K562 (cell line): ENCODE measurements around the gene TP53BP2. TPM values are rescaled to one million over a fixed set of nuclear protein-coding genes. Genes with fewer than 3 reads are reported as not detected.
A peak's percentile ranks its signal among the peaks of the same experiment; 100 is the strongest.

Source experiments
- BRCA1 ChIP-seq, 2 experiments: fragments of 450-650 bp in 1 of 2; sonication (generic) in 1 of 2; formaldehyde crosslinking in 1 of 2; IDR thresholded peaks; 2 replicates each; pipeline versions ENCODE4 v1.5.0 to v1.6.1; 2017 to 2020; ENCODE audit warnings: mild to moderate bottlenecking in 1 of 2, missing genetic modification reagents in 1 of 2
- CUX1 ChIP-seq: fragments of 200-800 bp; sonication (Bioruptor generic); IDR thresholded peaks from 2 replicates; pipeline ENCODE4 v1.6.1; 2016; ENCODE audit warnings: missing genetic modification characterization, missing compliant biosample characterization
- E2F5 ChIP-seq: sonication (generic); formaldehyde crosslinking; IDR thresholded peaks from 2 replicates; pipeline ENCODE4 v1.8.0; 2022; ENCODE audit warnings: mild to moderate bottlenecking, missing genetic modification reagents
- FOXA3 ChIP-seq, 2 experiments: fragments of 450-650 bp in 1 of 2; sonication (generic) in 1 of 2; formaldehyde crosslinking; IDR thresholded peaks in 1 of 2; conservative IDR thresholded peaks in 1 of 2; 2 replicates each; pipeline versions ENCODE4 v1.4.0 to v1.8.0; 2020 to 2022; ENCODE audit warnings: mild to moderate bottlenecking in 2 of 2, missing genetic modification reagents in 1 of 2
- HMBOX1 ChIP-seq: sonication (generic); IDR thresholded peaks from 2 replicates; pipeline ENCODE4 v1.6.1; 2016
- HNRNPK ChIP-seq: fragments of 200-400 bp; formaldehyde crosslinking; IDR thresholded peaks from one replicate; pipeline ENCODE4 v1.6.1; 2018; ENCODE audit warnings: mild to moderate bottlenecking, low read depth, low read length; ENCODE audit not compliant: poor library complexity, severe bottlenecking
- IRF1 ChIP-seq: sonication (generic); formaldehyde crosslinking; IDR thresholded peaks from 2 replicates; pipeline ENCODE4 v1.8.0; 2022; ENCODE audit warnings: missing genetic modification reagents, mild to moderate bottlenecking, borderline replicate concordance
- SMAD4 ChIP-seq: fragments of 250-450 bp; sonication (Bioruptor Pico); conservative IDR thresholded peaks from 2 replicates; pipeline ENCODE4 v1.8.0; 2021; ENCODE audit warnings: inconsistent platforms, mild to moderate bottlenecking, moderate library complexity
- SNRNP70 ChIP-seq: fragments of 200-400 bp; formaldehyde crosslinking; optimal IDR thresholded peaks from 2 replicates; pipeline ENCODE3; 2017; ENCODE audit warnings: low read depth, low read length
- TFAP4 ChIP-seq: sonication (generic); formaldehyde crosslinking; IDR thresholded peaks from 2 replicates; pipeline ENCODE4 v1.8.0; 2022; ENCODE audit warnings: missing genetic modification reagents, mild to moderate bottlenecking, moderate library complexity, borderline replicate concordance
- TSHZ1 ChIP-seq: fragments of 250-450 bp; sonication (Bioruptor Pico); IDR thresholded peaks from 2 replicates; pipeline ENCODE4 v1.4.0; 2020; ENCODE audit warnings: mild to moderate bottlenecking, moderate library complexity
- ZBED1 ChIP-seq: IDR thresholded peaks from 2 replicates; pipeline ENCODE4 v1.6.1; 2014
- ZNF766 ChIP-seq: fragments of 200-800 bp; sonication (Bioruptor generic); conservative IDR thresholded peaks from 2 replicates; pipeline ENCODE4 v1.6.1; 2016; ENCODE audit warnings: missing genetic modification characterization, missing compliant biosample characterization
- polyA plus RNA-seq, 8 experiments: library from polyadenylated mRNA; depleted of rRNA in 4 of 8; stranded (reverse) in 5 of 8; unstranded in 3 of 8; fragments of >200 nt; fragmentation: Nextera tagmentation in 2 of 8; fragmentation: Illumina TruSeq in 1 of 8; extraction: Ambion mirVana in 2 of 8; extraction: Trizol in 1 of 8; gene quantifications; 2 replicates each; pipeline versions ENCODE4 v1.2.1 to v1.2.3, GENCODE V29; 2011 to 2014; ENCODE audit warnings: inconsistent platforms in 1 of 8, missing spikeins in 1 of 8
- total RNA-seq, 7 experiments: library from RNA; depleted of rRNA in 6 of 7; stranded (reverse); fragments of >200 nt in 6 of 7; fragmentation: Illumina TruSeq in 2 of 7; extraction: Trizol in 2 of 7; gene quantifications; 2 replicates each; pipeline versions ENCODE4 v1.2.1 to v1.2.3, GENCODE V29; 2011 to 2021; ENCODE audit warnings: low replicate concordance in 1 of 7

Gene TP53BP2
- total and polyA plus RNA-seq, 9 of the 15 experiments (the other 6 are each of a cell fraction or from before 2014, with no cell fraction given) = 17.0 to 69.6 (median 40.1) TPM

GRCh38 chr1:223788746-223789415, 56.9 kb downstream of the TP53BP2 start (continued):
- TF ChIP-seq E2F5 (no peak), HMBOX1 (peak; percentile 76), SNRNP70 (no peak), BRCA1 (IDR thresholded peaks at IDR 0.05) (no peak), BRCA1 (CRISPR knock-in tag; IDR thresholded peaks at IDR 0.05) (no peak), CUX1 (peak; percentile 88; the same call in 1 of the 2 replicates), HNRNPK (no peak), TSHZ1 (CRISPR knock-in tag) (no peak), ZBED1 (0 out of 2 replicates have a peak, but pooled peaks have one; percentile 59), ZNF766 (CRISPR knock-in tag) (peak; percentile 92), FOXA3 (CRISPR knock-in tag; conservative IDR thresholded peaks at IDR 0.05 in 1 of 2, IDR thresholded peaks at IDR 0.05 in 1 of 2) (peak; percentile 82 to 84), SMAD4 (CRISPR knock-in tag) (peak; percentile 96), TFAP4 (CRISPR knock-in tag) (peak; percentile 19; the same call in 1 of the 2 replicates), IRF1 (CRISPR knock-in tag) (no peak)
